HFF-Myc (cell line): ENCODE data around the gene MSH2.
"Not testable (repeated sequence)": the region's sequence is repeated elsewhere in the genome, so short reads cannot be mapped to it uniquely, and the experiment has no call there.

Experiments used
- DNase-seq: peaks from one replicate; pipeline ENCODE4 v3.0.0-alpha.2; 2011; ENCODE audit warnings: low read depth; ENCODE audit errors: extremely low read depth
- H3K4me3 ChIP-seq: replicated peaks from 2 replicates; pipeline ENCODE4 v1.5.1; 2011; ENCODE audit warnings: low read depth, mild to moderate bottlenecking, control low read depth, low read length
- TF ChIP-seq, protein P1 (sequence below): IDR thresholded peaks from 2 replicates; pipeline ENCODE4 v1.5.1; 2012; ENCODE audit warnings: mild to moderate bottlenecking, low read depth, low read length, control low read depth; ENCODE audit errors: missing control alignments

The MSH2 gene

DNA sequence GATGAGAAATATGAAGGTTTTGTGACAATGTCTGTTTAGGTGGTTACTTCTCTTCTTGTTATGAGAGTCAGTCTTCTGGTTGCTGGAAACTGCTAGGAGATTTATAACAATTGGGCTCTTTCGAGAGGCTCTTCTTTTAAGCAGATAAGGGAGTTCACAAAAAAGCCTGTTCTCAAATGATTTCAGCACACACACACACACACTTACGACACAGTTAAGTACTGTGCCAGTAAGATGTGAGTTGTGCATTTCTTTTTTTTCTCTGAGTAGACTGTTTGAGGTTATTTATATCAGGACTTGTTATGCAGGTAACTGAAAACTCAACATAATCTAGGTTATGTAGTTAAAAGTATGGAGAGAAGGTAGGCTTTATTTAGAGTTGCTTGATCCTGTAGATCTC is 49.8 kb downstream of the MSH2 start:
- DNase-seq = no peak
- TF ChIP-seq, protein P1, sequence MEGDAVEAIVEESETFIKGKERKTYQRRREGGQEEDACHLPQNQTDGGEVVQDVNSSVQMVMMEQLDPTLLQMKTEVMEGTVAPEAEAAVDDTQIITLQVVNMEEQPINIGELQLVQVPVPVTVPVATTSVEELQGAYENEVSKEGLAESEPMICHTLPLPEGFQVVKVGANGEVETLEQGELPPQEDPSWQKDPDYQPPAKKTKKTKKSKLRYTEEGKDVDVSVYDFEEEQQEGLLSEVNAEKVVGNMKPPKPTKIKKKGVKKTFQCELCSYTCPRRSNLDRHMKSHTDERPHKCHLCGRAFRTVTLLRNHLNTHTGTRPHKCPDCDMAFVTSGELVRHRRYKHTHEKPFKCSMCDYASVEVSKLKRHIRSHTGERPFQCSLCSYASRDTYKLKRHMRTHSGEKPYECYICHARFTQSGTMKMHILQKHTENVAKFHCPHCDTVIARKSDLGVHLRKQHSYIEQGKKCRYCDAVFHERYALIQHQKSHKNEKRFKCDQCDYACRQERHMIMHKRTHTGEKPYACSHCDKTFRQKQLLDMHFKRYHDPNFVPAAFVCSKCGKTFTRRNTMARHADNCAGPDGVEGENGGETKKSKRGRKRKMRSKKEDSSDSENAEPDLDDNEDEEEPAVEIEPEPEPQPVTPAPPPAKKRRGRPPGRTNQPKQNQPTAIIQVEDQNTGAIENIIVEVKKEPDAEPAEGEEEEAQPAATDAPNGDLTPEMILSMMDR = no peak
- H3K4me3 ChIP-seq = no peak overlapping the region

DNA sequence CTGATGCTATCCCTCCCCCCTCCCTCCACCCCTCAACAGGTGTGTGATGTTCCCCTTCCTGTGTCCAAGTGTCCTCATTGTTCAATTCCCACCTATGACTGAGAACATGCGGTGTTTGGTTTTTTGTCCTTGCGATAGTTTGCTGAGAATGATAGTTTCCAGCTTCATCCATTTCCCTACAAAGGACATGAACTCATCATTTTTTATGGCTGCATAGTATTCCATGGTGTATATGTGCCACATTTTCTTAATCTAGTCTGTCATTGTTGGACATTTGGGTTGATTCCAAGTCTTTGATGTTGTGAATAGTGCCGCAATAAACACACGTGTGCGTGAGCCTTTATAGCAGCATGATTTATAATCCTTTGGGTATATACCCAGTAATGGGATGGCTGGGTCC is 51.9 kb downstream of the MSH2 start:
- not testable (repeated sequence) for DNase-seq, H3K4me3 ChIP-seq

DNA sequence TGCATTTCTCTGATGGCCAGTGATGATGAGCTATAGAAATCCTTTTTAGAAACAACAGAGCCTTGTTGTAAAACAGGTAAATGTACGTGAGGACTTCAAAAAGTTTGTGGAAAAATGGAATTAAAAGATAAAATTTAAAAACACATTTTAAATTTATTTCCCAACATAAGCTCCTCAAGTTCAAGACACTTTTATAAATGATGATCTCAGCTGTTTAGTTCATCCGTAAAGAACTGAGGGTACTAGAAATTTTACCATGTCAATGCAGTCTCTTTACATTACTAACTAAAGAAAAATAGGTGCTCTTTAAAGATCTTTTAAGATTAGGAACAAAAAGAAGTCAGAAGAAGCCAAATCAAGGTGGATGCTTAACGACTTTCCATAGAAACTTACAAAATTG is 52.5 kb downstream of the MSH2 start:
- TF ChIP-seq, protein P1 = no peak
- no peak for DNase-seq
- H3K4me3 ChIP-seq = no peak overlapping the region

DNA sequence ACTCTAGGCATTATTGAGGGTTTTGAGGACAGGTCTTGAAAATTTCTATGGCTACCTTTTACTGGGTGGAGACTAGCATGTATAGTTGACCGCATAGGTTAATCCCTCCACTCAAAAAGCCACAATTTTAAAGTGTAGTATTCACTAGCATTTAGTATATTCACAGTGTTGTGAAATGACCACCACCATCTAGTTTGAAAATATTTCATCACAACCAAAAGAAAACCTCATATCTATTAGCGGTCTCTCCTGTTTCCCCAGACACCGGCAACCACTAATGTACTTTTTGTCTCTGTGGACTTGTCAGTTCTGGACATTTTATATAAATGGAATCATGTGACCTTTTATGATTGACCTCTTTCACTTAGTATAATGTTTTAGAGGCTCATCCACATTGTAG is 53.9 kb downstream of the MSH2 start:
- TF ChIP-seq, protein P1 = no peak
- DNase-seq = no peak
- H3K4me3 ChIP-seq = no peak overlapping the region

DNA sequence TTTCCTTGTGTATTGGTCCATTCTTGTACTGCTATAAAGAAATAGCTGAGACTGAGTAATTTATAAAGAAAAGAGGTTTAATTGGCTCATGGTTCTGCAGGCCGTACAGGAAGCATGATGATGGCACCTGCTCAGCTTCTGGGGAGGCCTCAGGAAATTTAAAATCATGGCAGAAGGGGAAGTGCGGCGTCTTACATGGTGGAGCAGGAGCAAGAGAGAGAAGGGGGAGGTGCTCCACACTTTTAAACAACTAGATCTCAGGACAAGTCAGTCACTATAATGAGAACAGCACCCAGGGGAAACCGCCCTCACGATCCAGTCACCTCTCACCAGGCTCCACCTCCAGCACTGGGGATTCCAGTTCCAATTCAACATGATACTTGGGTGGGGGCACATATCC is 54.3 kb downstream of the MSH2 start:
- no peak overlapping the region for H3K4me3 ChIP-seq
- no peak for DNase-seq
- TF ChIP-seq, protein P1 = no peak

DNA sequence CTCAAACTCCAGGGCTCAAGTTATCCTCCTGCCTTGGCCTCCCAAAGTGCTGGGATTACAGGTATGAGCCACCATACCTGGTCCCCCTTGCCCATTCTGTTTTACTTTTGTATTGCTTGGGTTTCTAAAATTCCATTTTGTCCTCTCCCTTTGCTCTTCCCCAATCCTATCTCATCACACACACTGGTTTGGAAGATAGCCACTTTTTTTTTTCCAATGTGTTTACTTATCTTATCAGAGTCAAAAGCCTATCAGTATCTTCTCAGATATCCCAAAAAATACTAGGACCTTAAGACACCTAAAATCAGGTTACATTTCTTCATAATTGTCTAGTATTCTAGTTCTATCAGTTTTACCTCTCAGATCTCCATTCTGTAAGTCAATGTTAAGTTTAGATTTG is 56.1 kb downstream of the MSH2 start:
- DNase-seq = no peak
- TF ChIP-seq, protein P1 = no peak
- no peak overlapping the region for H3K4me3 ChIP-seq

DNA sequence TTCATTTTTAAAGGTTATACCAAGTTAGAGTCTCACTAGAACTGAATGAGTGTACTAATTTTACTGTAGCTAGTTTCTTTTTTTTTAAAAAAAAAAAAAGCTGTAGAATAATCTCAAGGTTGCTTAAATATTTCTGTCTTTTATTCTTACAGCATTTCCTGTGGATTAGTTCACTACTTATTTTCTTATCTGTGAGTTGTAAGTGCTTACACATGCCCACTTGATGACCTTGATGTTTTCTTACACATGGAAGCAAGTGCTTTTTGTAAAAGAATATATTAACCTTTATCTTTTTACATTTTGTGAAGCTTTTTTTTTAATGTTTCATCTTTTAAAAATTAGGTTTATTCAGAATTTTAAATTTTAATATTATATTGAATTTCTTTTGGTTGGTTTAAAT is 57.8 kb downstream of the MSH2 start:
- no peak for DNase-seq
- no peak overlapping the region for H3K4me3 ChIP-seq
- TF ChIP-seq, protein P1 = no peak
